ENCODE data around the gene RNF38.
"Not testable (repeated sequence)": the region's sequence is repeated elsewhere in the genome, so short reads cannot be mapped to it uniquely, and the experiment has no call there.

Gene RNF38

DNA sequence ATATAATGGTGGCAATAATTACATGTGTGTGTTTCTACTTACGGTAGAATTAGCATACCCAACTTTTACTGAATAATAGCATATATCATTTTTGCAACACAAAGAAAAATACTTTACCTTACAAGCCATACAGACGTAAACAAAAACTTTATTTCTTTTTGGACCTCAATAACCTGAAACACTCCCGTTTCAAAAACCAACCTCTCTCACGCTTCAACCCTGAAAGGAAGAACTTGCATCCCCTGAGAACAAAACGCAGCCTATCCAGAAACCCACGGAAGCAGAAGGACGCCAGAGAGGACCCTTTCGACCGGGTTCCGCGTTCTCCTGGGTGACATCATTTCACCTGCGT, at the start of gene RNF38:
Gene RNF38 (minus strand): TSS at position 290 of the 352 bp plus-strand sequence. CDS start 161 bp downstream, at position 129.
- TF ChIP-seq, protein P1, sequence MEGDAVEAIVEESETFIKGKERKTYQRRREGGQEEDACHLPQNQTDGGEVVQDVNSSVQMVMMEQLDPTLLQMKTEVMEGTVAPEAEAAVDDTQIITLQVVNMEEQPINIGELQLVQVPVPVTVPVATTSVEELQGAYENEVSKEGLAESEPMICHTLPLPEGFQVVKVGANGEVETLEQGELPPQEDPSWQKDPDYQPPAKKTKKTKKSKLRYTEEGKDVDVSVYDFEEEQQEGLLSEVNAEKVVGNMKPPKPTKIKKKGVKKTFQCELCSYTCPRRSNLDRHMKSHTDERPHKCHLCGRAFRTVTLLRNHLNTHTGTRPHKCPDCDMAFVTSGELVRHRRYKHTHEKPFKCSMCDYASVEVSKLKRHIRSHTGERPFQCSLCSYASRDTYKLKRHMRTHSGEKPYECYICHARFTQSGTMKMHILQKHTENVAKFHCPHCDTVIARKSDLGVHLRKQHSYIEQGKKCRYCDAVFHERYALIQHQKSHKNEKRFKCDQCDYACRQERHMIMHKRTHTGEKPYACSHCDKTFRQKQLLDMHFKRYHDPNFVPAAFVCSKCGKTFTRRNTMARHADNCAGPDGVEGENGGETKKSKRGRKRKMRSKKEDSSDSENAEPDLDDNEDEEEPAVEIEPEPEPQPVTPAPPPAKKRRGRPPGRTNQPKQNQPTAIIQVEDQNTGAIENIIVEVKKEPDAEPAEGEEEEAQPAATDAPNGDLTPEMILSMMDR (IDR thresholded peaks at IDR 0.05; ENCODE audit: insufficient read depth, missing control alignments) = no peak
- no peak for FAIRE-seq
- no peak for DNase-seq (ENCODE audit: insufficient read length, low spot score)

DNA sequence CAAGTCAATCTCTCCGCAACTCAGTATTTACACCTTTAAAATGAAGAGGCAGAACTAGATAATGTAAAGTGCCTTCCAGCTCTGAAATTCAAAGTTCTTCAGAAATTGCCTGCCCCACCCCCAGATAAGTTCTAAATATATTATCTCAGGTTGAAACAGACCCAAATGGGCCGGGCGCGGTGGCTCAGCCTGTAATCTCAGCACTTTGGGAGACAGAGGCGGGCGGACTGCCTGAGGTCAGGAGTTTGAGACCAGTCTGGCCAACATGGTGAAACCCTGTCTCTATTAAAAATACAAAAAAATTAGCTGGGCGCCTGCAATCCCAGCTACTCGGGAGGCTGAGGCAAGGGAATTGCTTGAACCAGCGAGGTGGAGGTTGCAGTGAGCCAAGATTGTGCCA, 48.5 kb upstream of the RNF38 start:
- not testable (repeated sequence) for FAIRE-seq; DNase-seq (ENCODE audit: insufficient read length, low spot score)

DNA sequence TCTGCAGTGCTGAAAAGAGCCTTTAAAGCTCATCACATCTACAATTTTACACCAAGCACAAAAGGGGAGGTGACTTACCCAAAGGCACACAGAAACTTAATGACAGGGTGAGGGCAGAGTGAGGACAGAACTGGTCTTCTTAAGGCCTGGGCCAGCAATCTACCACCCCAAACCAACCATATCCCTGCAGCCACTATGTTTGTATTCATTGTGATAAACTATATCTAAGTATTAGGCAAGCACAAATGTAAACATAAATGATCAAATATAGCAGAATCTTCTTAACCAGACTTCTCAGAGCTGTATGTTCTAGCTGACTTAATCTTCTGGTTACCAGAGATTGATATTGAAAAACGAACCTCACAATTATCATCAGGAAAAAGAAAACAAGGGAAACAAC, 47.9 kb upstream of the RNF38 start:
- DNase-seq (ENCODE audit: insufficient read length, low spot score) (no peak), FAIRE-seq (no peak)
- TF ChIP-seq, protein P1 (IDR thresholded peaks at IDR 0.05; ENCODE audit: insufficient read depth, missing control alignments) = no peak

DNA sequence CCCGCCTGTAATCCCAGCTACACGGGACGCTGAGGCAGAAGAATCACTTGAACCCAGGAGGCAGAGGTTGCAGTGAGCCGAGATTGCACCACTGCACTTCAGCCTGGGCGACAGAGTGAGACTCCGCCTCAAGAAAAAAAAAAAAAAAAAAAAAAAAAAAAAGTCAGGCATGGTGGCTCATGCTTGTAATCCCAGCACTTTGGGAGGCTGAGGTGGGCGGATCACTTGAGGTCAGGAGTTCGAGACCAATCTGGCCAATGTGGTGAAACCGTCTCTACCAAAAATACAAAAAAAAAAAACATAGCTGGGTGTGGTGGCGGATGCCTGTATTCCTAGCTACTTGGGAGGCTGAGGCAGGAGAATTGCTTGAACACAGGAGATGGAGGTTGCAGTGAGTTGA, 46.6 kb upstream of the RNF38 start:
- not testable (repeated sequence) for DNase-seq (ENCODE audit: insufficient read length, low spot score); FAIRE-seq

DNA sequence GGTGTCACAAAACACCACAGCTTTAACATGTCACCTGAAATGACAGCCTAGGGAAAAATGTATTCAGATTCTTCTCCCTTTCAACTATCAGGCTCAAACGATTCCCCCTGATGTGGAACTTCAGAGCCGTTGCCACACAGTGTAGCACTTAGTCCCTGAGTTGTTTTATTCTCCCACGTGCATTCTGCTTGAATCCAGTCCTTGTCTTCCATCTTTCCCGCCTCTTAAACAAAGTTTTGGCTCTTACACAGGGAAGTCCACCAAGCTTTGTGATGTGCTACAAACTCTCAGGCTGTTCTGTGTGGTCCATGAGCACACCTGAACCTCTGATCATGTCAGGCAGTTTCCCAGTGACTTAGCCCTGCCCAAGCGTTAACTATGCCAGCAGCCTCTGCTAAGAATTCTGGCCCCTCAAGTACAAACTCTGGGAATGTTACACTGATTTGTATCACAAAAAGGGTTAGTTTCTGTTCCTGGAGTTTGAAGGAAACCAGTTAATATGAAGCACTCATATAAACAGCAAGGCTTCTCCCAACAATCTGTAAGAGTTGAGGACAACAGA, 45.8 kb upstream of the RNF38 start:
- FAIRE-seq = no peak
- TF ChIP-seq, protein P1 (IDR thresholded peaks at IDR 0.05; ENCODE audit: insufficient read depth, missing control alignments) = no peak
- DNase-seq (ENCODE audit: insufficient read length, low spot score) = no peak

DNA sequence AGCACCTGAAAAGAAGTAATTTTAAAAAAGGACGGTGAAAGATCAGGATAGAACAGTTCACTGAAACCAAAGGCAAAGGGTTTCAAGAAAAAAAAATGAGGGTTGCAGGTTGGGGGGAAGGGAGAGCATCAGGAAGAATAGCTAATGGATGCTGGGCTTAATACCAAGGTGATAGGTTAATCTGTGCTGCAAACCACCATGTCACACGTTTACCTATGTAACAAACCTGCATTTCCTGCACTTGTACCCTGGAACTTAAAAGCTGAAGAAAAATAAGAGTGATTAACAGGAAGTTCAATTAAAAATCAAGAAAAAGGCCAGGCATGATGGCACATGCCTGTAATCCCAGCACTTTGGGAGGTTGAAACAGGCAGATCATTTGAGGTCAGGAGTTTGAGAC, 44.1 kb upstream of the RNF38 start:
- no peak for FAIRE-seq
- TF ChIP-seq, protein P1 (IDR thresholded peaks at IDR 0.05; ENCODE audit: insufficient read depth, missing control alignments) = no peak
- no peak for DNase-seq (ENCODE audit: insufficient read length, low spot score)

DNA sequence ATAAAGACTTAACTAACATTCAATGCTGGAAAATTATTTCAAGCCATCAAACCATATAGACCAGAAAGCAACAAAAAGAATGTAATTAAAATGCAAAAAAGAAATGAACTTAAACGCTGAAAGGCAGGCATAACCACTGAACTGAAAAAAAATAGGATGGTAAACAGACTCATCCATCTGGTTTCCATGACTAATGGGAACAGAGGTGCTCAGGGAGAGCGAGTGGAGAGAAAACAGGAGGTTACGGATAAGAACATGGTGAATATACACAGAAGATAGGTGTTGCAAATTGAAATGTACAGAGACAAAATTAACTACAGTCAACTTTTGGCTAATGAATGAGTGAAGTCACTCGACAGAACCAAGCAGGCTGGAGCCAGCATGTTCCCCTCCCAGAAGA, 43.5 kb upstream of the RNF38 start:
- TF ChIP-seq, protein P1 (IDR thresholded peaks at IDR 0.05; ENCODE audit: insufficient read depth, missing control alignments) = no peak
- DNase-seq (ENCODE audit: insufficient read length, low spot score) = no peak
- no peak for FAIRE-seq

DNA sequence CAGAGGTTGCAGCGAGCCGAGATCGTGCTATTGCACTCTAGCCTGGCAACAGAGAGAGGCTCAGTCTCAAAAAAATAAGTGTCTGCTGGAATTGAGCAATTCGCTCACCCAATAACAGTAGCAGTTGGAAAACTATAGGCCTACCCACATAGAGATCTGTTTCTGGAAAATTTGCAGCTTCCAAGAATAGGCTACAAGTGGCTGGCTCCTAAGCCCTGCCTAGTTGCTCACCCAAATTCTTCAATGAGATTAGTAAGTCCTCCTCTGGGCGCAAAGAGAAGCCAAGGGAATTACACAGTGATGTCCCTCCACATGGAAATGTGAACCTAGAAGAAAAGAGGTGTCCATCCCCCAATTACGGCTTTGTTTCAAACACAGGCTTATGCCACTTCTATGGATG, 42.6 kb upstream of the RNF38 start:
- DNase-seq (ENCODE audit: insufficient read length, low spot score) (no peak), FAIRE-seq (no peak)
- TF ChIP-seq, protein P1 (IDR thresholded peaks at IDR 0.05; ENCODE audit: insufficient read depth, missing control alignments) = no peak
